HepG2 (cell line): ENCODE measurements around the gene PLOD3. TPM values are rescaled to one million over a fixed set of nuclear protein-coding genes. Genes with fewer than 3 reads are reported as not detected.
A peak's percentile ranks its signal among the peaks of the same experiment; 100 is the strongest.

ENCODE experiments used
- ARHGAP35 ChIP-seq: sonication (generic); formaldehyde crosslinking; IDR thresholded peaks from 2 replicates; pipeline ENCODE4 v1.9.0; 2022; ENCODE audit warnings: mild to moderate bottlenecking, inconsistent platforms, moderate library complexity, missing genetic modification reagents, borderline replicate concordance
- CREB3 ChIP-seq: sonication (generic); formaldehyde crosslinking; IDR thresholded peaks from 2 replicates; pipeline ENCODE4 v1.5.0; 2020; ENCODE audit warnings: missing genetic modification reagents
- CSRNP1 ChIP-seq: sonication (generic); formaldehyde crosslinking; IDR thresholded peaks from 2 replicates; pipeline ENCODE4 v1.8.1; 2023; ENCODE audit warnings: mild to moderate bottlenecking, missing genetic modification reagents
- EHMT2 ChIP-seq: fragments of 200-600 bp; sonication (generic); IDR thresholded peaks from 2 replicates; pipeline ENCODE4 v1.7.0; 2017; ENCODE audit warnings: antibody characterized with exemption, low read depth, low read length, borderline replicate concordance
- FOXA3 ChIP-seq: IDR thresholded peaks from 2 replicates; pipeline ENCODE4 v1.6.1; 2016; ENCODE audit warnings: missing genetic modification reagents, missing compliant biosample characterization
- HNF4A ChIP-seq: sonication (generic); formaldehyde crosslinking; IDR thresholded peaks from 2 replicates; pipeline ENCODE4 v1.4.0; 2020; ENCODE audit warnings: missing genetic modification reagents
- KAT2B ChIP-seq: fragments of 150-350 bp; IDR thresholded peaks from 2 replicates; pipeline ENCODE4 v1.6.1; 2014; ENCODE audit warnings: low read depth, low read length, borderline replicate concordance
- KDM5A ChIP-seq: fragments of 200-600 bp; sonication (generic); IDR thresholded peaks from 2 replicates; pipeline ENCODE4 v1.7.0; 2018; ENCODE audit warnings: antibody characterized with exemption, mild to moderate bottlenecking, low read length, borderline replicate concordance
- NFATC3 ChIP-seq: sonication (generic); formaldehyde crosslinking; IDR thresholded peaks from 2 replicates; pipeline ENCODE4 v1.5.1; 2020; ENCODE audit warnings: mild to moderate bottlenecking, missing genetic modification reagents
- SIX1 ChIP-seq: sonication (generic); formaldehyde crosslinking; IDR thresholded peaks from 2 replicates; pipeline ENCODE4 v1.4.0; 2020; ENCODE audit warnings: missing genetic modification reagents, borderline replicate concordance
- SKI ChIP-seq: fragments of 450-650 bp; IDR thresholded peaks from one replicate; pipeline ENCODE4 v1.6.1; 2018; ENCODE audit warnings: mild to moderate bottlenecking; ENCODE audit not compliant: partially characterized antibody
- SNRNP70 ChIP-seq: fragments of 200-400 bp; formaldehyde crosslinking; IDR thresholded peaks from 2 replicates; pipeline ENCODE4 v1.6.1; 2017; ENCODE audit warnings: mild to moderate bottlenecking, low read depth, low read length, moderate library complexity
- SOX13 ChIP-seq, 3 experiments: fragments of 450-650 bp in 1 of 3; sonication (generic) in 1 of 3; formaldehyde crosslinking in 1 of 3; IDR thresholded peaks in 2 of 3; conservative IDR thresholded peaks in 1 of 3; 2 replicates each; pipeline versions ENCODE4 v1.5.0 to v1.6.1; 2016 to 2020; ENCODE audit warnings: antibody characterized with exemption in 1 of 3, mild to moderate bottlenecking in 1 of 3, missing compliant biosample characterization in 1 of 3, missing genetic modification reagents in 1 of 3, moderate library complexity in 1 of 3
- WIZ ChIP-seq: sonication (generic); formaldehyde crosslinking; IDR thresholded peaks from 2 replicates; pipeline ENCODE4 v1.5.1; 2020; ENCODE audit warnings: mild to moderate bottlenecking, missing genetic modification reagents
- ZGPAT ChIP-seq: IDR thresholded peaks from 2 replicates; pipeline ENCODE4 v1.6.1; 2016; ENCODE audit warnings: mild to moderate bottlenecking
- ZNF503 ChIP-seq: sonication (generic); formaldehyde crosslinking; IDR thresholded peaks from 2 replicates; pipeline ENCODE4 v1.4.0; 2020; ENCODE audit warnings: missing genetic modification reagents
- ZNF780A ChIP-seq: sonication (generic); formaldehyde crosslinking; IDR thresholded peaks from 2 replicates; pipeline ENCODE4 v1.8.0; 2022; ENCODE audit warnings: mild to moderate bottlenecking, missing genetic modification reagents, moderate library complexity
- ZNF839 ChIP-seq: sonication (generic); formaldehyde crosslinking; IDR thresholded peaks from 2 replicates; pipeline ENCODE4 v1.4.0; 2020; ENCODE audit warnings: missing genetic modification reagents, mild to moderate bottlenecking, borderline replicate concordance
- polyA plus RNA-seq, 8 experiments: library from polyadenylated mRNA; depleted of rRNA in 3 of 8; stranded (reverse) in 7 of 8; unstranded in 1 of 8; fragments of >200 nt; fragmentation: Illumina TruSeq in 4 of 8; extraction: Trizol in 4 of 8; gene quantifications; 2 replicates each; pipeline versions ENCODE4 v1.2.1 to v1.2.3, GENCODE V29; 2011 to 2016; ENCODE audit warnings: low read depth in 4 of 8, missing spikeins in 1 of 8, mixed read lengths in 1 of 8; ENCODE audit not compliant: insufficient read depth in 1 of 8
- total RNA-seq, 5 experiments: library from RNA; depleted of rRNA; stranded (reverse); fragments of >200 nt; fragmentation: Illumina TruSeq; extraction: Trizol; gene quantifications; 2 replicates each; pipeline ENCODE4 v1.2.3, GENCODE V29; 2016; ENCODE audit warnings: low read depth in 1 of 5

Gene PLOD3
- total and polyA plus RNA-seq, 2 of the 13 experiments (the other 11 are each of a cell fraction or from before 2014, with no cell fraction given), result 65.8 to 67.4 TPM

GRCh38 chr7:101164071-101164840, 53.1 kb downstream of the PLOD3 start (continued):
- TF ChIP-seq CSRNP1 (CRISPR knock-in tag), result no peak
- no peak for TF ChIP-seq SNRNP70
- TF ChIP-seq HNF4A (CRISPR knock-in tag), result no peak
- no peak for TF ChIP-seq WIZ (CRISPR knock-in tag)
- TF ChIP-seq SIX1 (CRISPR knock-in tag), result no peak
- no peak for TF ChIP-seq KDM5A
- no peak for TF ChIP-seq KAT2B
- TF ChIP-seq ZNF780A (CRISPR knock-in tag), result no peak
- TF ChIP-seq ARHGAP35 (CRISPR knock-in tag), result no peak
- no peak for TF ChIP-seq SOX13 (IDR thresholded peaks at IDR 0.05)
- no peak for TF ChIP-seq SOX13 (CRISPR knock-in tag; conservative IDR thresholded peaks at IDR 0.05 in 1 of 2, IDR thresholded peaks at IDR 0.05 in 1 of 2)
- TF ChIP-seq EHMT2, result 0 out of 2 replicates have a peak, but pooled peaks have one; percentile 77
- TF ChIP-seq SKI, result no peak
- no peak for TF ChIP-seq NFATC3
- TF ChIP-seq ZNF839 (CRISPR knock-in tag), result no peak
- TF ChIP-seq FOXA3 (CRISPR knock-in tag), result no peak
- no peak for TF ChIP-seq ZNF503 (CRISPR knock-in tag)
- no peak for TF ChIP-seq CREB3 (CRISPR knock-in tag)
- no peak for TF ChIP-seq ZGPAT (CRISPR knock-in tag)
